ENCODE data around the gene NHEJ1. TPM values are rescaled to one million over a fixed set of nuclear protein-coding genes. Genes with fewer than 3 reads are reported as not detected.

The NHEJ1 gene
- total RNA-seq, 3 donors from 2014 or later: 13.4 to 19.8 (median 17.6) TPM

DNA sequence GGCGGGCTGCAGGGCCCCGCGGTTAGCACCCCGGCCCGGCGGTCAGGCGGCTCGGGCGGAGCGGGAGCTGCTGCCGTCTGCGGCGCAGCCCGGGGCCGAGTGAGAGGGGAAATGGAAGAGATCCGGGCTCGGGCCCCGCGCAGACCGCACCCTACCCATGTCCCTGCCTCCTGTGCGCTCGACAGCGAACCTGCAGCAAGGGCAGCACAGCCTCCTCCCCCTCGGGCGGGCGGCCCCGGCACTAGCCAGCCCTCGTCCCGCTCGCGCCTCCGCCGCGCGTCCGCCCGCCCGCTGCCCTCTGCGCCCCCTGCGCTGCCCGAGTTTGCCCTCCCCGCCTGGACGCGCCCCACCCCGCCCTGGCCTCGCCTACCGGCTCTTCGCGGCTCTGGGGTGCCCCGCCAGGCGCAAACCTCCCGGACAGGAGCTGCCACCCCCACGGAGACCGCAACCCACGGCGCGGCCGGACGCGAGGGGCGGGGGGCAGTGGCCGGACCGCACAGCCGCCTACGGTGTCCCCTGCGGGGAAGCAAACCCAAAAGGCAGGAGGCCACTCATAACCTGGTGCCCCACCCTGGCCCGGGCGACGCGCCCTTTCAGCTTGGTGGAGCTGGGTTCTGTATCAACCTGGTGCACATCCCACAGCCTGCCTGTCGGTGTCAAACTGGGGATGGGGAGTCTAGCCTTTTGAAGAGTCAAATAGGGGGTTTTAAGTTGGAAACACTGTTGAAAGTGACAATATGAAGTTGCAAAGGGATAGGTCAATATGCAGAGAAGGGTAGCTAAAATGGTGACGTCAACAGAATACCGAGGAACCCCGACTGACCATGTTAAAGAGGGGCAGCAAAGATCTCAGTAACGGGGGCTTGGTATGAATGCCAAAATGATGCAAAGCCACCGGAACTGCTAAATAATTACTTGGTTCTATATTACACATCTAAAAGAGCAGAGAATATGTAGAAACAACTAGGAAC lies 99.5 kb downstream of the NHEJ1 start, which contains the start of gene IHH:
IHH (minus strand) TSS at position 101 of the 971 bp plus-strand sequence. CDS start 454 bp downstream, outside the sequence.
- H3K27me3 ChIP-seq: peaks cover 3 to 80% of the 10 kb centered on the region in 2 donors
- no peaks in the 10 kb centered on the region for H3K9me3 ChIP-seq
- H3K27ac ChIP-seq: no peak within 1 kb of the TSS
- H3K4me3 ChIP-seq: peak within 1 kb of the TSS; percentile 11 to 60 (median 26)
- peaks cover 4 to 26% of the 10 kb centered on the region in 2 donors for H3K4me1 ChIP-seq
- H3K36me3 ChIP-seq: no peaks in the 10 kb centered on the region
- TF ChIP-seq, protein P1, sequence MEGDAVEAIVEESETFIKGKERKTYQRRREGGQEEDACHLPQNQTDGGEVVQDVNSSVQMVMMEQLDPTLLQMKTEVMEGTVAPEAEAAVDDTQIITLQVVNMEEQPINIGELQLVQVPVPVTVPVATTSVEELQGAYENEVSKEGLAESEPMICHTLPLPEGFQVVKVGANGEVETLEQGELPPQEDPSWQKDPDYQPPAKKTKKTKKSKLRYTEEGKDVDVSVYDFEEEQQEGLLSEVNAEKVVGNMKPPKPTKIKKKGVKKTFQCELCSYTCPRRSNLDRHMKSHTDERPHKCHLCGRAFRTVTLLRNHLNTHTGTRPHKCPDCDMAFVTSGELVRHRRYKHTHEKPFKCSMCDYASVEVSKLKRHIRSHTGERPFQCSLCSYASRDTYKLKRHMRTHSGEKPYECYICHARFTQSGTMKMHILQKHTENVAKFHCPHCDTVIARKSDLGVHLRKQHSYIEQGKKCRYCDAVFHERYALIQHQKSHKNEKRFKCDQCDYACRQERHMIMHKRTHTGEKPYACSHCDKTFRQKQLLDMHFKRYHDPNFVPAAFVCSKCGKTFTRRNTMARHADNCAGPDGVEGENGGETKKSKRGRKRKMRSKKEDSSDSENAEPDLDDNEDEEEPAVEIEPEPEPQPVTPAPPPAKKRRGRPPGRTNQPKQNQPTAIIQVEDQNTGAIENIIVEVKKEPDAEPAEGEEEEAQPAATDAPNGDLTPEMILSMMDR (IDR thresholded peaks at IDR 0.05): no peak
- TF ChIP-seq POLR2AphosphoS5 (IDR thresholded peaks at IDR 0.05): no peak
- TF ChIP-seq POLR2A (IDR thresholded peaks at IDR 0.05): no peak
- intact Hi-C loops (cut with DNase I; ENCODE audit: low total_unique reads): no loop called here
- DNase-seq (ENCODE audit: low spot score in 2 of 2): no peak

DNA sequence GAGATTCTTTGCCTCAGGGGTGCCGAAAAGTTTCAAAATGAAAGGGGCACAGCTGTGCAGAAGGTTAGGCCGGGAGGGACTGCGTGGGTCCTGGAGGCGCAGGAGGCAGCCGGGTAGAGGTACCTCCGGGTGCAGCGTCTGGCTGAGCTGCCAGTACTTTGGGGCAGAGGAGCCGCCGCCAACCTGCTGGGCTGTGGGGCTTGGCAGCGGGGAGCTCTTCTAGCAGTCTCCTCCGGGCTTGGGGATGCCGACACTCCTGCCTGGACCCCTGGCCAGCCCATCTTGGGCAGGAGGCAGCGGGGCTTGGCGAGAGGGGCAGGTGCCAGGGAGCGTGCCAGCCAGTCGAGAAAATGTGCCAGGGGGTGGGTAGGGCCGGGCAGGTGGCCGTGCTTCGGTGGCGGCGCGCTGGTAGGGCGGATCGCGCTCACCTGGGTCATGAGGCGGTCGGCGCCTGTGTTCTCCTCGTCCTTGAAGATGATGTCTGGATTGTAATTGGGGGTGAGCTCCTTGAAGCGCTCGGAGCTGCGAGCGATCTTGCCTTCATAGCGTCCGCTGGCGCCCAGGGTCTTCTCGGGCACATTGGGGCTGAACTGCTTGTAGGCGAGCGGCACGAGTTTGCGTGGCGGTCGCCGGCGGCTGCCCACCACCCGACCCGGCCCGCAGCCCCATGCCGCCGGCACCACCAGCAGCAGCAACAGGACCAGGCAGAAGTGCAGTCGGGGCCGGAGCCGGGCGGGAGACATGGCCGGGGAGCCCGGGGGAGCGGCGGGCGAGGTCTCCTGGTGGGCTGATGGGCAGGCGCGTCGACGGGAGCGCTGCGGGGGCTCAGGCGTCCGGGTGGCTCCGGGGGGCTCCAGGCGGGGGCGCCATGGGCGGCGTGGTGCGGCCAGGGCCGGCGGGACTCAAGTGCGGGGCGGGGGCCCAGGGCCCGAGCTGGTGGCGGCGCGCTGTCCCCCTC lies 100.6 kb downstream of the NHEJ1 start:
- peaks cover 3 to 91% of the 10 kb centered on the region in 2 donors for H3K27me3 ChIP-seq
- peaks cover 4 to 26% of the 10 kb centered on the region in 2 donors for H3K4me1 ChIP-seq
- no peaks in the 10 kb centered on the region for H3K36me3 ChIP-seq
- TF ChIP-seq, protein P1 (IDR thresholded peaks at IDR 0.05): no peak
- TF ChIP-seq POLR2A (IDR thresholded peaks at IDR 0.05) (no peak), POLR2AphosphoS5 (IDR thresholded peaks at IDR 0.05) (no peak)
- peak overlapping the region in 2 of 3 donors; percentile 26 to 60 for H3K4me3 ChIP-seq
- no peak for DNase-seq (ENCODE audit: low spot score in 2 of 2)
- H3K9me3 ChIP-seq: no peaks in the 10 kb centered on the region
- intact Hi-C loops (cut with DNase I; ENCODE audit: low total_unique reads): no loop called here
- H3K27ac ChIP-seq: no peak overlapping the region

DNA sequence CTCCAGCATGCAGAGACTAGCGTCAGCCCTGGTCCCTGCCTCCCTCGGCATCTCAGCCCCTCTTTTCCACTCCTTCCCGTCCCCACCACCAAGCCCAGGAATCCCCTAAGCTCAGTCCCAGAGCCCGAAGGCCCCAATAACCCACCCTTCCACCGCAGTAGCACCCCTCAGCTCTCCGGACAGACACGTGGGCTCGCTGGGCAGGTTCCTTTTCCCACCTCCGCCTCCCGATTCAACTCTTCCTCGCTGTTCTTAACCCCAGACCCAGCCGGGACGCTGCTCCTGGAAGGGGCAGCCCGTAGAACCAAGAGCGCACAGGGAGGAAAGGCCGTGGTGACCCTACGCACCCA lies 101.3 kb downstream of the NHEJ1 start:
- Histone ChIP-seq H3K36me3 (no peaks in the 10 kb centered on the region), H3K9me3 (no peaks in the 10 kb centered on the region), H3K4me3 (peak overlapping the region in 1 of 3 donors; percentile 60), H3K27me3 (peaks cover 3 to 96% of the 10 kb centered on the region in 2 donors), H3K4me1 (peaks cover 4 to 26% of the 10 kb centered on the region in 2 donors), H3K27ac (no peak overlapping the region)
- intact Hi-C loops (cut with DNase I; ENCODE audit: low total_unique reads): no loop called here
- DNase-seq (ENCODE audit: low spot score in 2 of 2): no peak
- TF ChIP-seq, protein P1 (IDR thresholded peaks at IDR 0.05): no peak
- TF ChIP-seq POLR2A (IDR thresholded peaks at IDR 0.05): no peak
- TF ChIP-seq POLR2AphosphoS5 (IDR thresholded peaks at IDR 0.05): no peak

DNA sequence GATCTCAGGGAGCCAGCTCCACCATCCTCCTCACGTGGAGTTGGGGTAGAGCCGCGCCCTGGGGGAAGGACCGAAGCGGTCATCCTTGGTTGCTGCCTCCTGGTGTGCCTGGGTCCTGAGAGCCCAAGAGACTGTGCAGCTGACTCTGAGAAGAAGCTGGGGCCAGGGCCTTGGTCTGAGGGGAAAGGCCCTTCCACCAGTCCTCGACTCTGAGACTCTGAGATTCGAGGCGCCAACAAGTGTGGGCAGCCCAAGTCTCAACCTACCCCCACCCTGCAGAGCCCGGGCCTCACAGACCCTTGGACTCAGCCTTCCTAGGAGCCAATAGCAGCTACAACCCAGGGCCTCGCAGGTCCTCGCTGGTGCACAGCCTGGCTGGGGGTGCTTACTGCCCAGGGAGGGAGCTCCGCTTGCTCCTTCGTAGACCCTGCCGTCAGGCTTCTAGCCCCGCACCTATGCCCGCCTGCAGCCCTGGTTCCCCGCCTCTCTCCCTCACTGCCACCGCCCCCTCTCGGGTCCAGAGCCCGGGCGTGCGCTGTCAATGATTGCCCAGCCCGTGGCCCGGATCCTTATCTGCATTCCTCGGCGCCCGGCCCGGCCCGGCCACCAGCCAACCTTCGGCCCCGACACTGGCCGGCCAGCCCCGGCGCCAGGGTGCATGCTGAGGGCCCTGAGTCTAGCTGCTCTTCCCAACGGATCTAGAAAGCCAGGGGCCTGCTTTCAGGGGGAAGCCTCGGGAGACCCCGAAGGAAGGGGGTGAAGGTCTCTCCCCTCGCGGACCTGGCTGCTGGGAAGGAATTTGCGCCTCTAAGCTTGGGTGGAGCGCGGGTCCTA lies 101.9 kb downstream of the NHEJ1 start:
- Histone ChIP-seq H3K36me3 (no peaks in the 10 kb centered on the region), H3K4me3 (peak overlapping the region in 1 of 3 donors; percentile 60), H3K27ac (no peak overlapping the region), H3K4me1 (peaks cover 4 to 26% of the 10 kb centered on the region in 2 donors), H3K27me3 (peaks cover 3 to 90% of the 10 kb centered on the region in 2 donors), H3K9me3 (no peaks in the 10 kb centered on the region)
- DNase-seq (ENCODE audit: low spot score in 2 of 2): no peak
- TF ChIP-seq POLR2AphosphoS5 (IDR thresholded peaks at IDR 0.05): no peak
- TF ChIP-seq POLR2A (IDR thresholded peaks at IDR 0.05): no peak
- TF ChIP-seq, protein P1 (IDR thresholded peaks at IDR 0.05): no peak
- intact Hi-C loops (cut with DNase I; ENCODE audit: low total_unique reads): no loop called here
